Hypothalamus (tissue), 51 donors: ENCODE data around the gene BOLA3.
"Not testable (repeated sequence)": the region's sequence is repeated elsewhere in the genome, so short reads cannot be mapped to it uniquely, and the experiment has no call there.

Source experiments
- DNase-seq, 51 donors: peaks; one replicate each; lab custom pipeline; 2025; lab: John Stamatoyannopoulos, UW

The BOLA3 gene

GRCh38 chr2:74147727-74148456 is at the start of gene BOLA3:
BOLA3 (minus strand) TSS chr2:74147912; CDS start chr2:74147874, 38 bp downstream.
- peak in 50 of 51 donors; percentile 19 to 91 (median 73) for DNase-seq

GRCh38 chr2:74197049-74197448 is 49.3 kb upstream of the BOLA3 start:
- no peak for DNase-seq

DNA sequence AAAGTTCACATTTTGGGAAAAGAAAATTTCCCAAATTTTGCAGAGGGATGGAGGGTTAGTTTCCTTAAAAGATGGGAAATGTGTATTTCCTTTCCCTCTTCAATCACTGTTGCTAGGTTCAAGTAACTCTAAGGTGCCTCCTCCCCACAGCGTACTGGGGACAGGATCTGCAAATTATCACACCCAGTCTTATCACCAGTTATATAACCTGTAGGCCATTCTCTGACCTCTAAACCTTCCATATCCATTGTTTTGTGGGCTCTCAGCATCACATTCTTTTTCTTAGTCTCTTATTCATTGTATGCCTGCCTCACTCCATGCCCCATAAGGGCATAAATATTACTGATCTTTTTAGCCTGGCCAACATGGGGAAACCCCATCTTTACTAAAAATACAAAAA is 47.1 kb upstream of the BOLA3 start:
- DNase-seq, result no peak

DNA sequence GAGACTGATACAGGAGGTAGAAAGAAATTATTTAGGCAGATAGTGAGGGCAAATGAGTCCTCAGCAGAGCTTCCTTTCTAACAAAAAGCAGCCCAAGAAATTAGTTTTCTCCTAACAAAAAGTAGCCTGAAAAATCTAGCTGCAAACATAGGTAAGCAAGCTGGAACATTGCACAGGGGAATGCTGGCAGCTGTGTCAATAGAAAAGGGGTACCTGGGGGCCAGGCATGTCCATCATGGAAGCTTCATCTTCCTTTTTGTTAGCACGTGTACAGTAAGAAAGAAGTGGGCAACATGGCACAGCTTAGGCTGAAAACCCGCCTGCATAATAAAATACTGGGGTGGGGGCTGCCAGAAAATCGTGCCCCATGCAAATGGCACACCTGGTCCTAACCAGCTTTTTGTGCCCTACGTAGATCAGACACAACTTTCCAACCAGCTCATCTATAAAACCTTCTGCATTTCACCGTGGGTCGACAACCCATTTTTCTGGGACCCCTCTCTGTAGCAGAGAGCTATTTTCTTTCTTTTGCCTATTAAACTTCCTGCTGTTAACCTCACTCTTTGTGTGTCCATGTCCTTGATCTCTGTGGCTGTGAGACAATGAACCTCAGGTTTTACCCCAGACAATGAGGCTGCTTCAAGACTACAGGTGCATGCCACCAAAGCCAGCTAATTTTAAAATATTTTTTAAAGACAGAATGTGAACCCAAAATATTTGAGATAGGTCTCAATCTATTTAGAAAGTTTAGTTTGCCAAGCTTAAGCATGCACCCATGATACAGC is 44.1 kb upstream of the BOLA3 start:
- no peak for DNase-seq

DNA sequence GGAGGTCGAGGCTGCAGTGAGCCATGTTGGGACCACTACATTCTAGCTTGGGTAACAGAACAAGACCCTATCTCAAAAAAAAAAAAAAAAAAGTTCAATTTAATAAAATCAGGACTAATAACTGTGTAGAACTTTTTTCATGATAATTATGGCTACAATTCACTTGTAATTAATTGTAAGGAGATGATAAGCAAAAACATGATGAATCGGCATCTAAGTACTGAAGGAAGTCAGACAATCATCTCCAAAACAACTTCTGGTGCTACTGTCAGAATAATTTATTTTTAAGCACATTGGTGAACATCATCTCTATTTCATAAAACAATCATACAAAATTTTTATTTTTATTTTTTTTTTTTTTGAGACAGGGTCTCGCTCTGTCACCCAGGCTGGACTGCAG is 41.0 kb upstream of the BOLA3 start:
- DNase-seq, result no peak

GRCh38 chr2:74188018-74188601 is 40.4 kb upstream of the BOLA3 start:
- no peak for DNase-seq

GRCh38 chr2:74186706-74187105 is 39.0 kb upstream of the BOLA3 start:
- DNase-seq, result not testable (repeated sequence)

- peak in 4 of 51 donors; percentile 14 to 19 (median 18) for DNase-seq
These were observed 38.3 kb upstream of the BOLA3 start for GRCh38 chr2:74186038-74186437.

DNA sequence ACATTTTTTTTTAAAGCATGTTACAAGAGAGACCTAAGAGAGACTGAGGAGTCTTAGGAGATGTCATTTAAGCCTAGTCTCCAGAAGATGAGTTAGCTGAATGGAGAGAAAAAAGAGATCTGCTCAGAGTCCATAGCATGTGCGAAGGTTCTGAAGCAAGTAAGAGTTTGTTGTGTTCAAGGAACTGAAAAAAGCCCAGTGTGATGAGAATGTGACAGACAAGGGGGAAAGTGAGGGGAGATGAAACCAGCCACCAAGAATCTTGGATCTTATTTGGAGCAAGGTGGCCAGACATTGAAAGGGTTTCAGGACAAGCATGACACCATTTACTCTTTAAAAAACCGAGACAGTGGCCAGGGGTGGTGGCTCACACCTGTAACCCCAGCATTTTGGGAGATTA is 36.2 kb upstream of the BOLA3 start:
- no peak for DNase-seq

GRCh38 chr2:74181739-74182138 is 34.0 kb upstream of the BOLA3 start:
- DNase-seq, result peak in 22 of 51 donors; percentile 5 to 41 (median 20)

DNA sequence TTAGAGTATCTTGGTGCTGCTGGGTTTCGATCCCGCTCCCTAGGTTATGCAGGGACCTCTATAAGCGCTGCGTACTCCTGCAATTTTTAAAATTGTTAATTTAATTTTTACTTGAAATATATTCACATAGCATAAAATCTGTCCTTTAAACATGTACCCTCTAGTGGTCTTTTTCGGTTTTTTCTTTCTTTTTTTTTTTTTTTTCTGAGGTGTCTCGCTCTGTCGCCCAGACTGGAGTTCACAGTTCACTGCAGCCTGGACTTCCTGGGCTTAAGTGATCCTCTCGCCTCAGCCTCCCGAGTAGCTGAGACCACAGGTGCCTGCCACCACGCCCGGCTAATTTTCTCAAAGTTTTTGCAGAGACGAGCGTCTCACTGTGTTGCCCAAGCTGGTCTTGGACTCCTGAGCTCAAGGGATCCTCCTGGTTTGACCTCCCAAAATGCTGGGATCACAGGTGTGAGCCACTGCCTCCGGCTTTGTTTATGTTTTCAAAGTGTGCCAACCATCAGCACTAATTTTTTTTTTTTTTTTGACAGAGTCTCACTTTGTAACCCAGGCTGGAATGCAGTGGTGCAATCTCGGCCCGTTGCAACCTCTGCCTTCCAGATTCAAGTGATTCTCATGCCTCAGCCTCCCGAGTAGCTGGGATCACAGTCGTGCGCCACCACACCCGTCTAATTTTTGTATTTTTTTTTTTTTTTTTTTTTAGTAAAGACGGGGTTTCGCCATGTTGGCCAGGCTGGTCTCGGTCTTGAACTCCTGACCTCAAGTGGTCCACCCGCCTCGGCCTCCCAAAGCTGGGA is 31.6 kb upstream of the BOLA3 start:
- DNase-seq, result no peak

DNA sequence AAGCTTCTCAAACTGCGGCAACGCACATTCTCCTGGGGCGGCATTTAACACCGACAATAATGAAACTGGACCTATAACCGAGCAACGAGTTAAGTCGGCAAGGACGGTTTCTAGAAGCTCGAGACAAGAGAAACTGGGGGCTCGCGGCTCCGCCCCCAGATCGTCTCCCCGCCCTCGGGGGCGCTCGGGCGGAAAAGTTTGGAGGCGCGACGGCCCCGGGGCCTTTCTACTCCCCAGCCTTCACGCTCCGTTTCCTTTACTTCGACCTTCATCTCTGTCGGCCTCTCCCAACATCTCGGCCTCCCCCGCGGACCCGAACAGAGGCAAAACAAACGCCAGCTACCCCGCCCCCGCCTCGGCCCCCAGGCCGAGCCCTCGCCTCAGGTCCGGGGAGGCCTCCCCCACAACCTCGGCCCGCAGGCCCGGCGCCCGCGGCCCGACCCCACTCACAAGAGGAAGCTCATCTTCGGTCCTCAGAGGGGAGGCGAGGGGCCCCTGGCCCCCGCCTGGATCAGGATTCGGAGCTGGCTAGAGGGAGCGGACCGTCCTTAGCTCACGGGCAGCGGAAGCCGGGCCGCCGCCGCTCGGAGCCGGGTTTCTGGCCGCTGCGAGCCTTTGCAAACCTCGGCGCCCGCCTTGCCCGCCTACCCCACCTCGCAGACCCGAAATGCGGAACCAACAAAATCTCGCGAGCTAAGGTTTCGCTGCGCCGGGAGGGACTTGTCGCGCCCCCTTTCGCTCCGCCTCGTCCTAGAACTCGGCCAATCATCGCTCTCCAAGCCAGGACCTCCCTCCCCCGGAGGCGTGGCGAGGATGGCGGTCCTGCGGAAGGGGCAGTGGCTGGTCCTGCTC is 30.7 kb upstream of the BOLA3 start, which contains the start of gene MOB1A:
MOB1A (minus strand) TSS at position 669 of the 852 bp plus-strand sequence; CDS start at position 464, 205 bp downstream.
- peak; percentile 71 to 99 (median 94) for DNase-seq

GRCh38 chr2:74177696-74178095 is 30.0 kb upstream of the BOLA3 start:
- DNase-seq, result no peak

- no peak for DNase-seq
These were observed 27.2 kb upstream of the BOLA3 start for GRCh38 chr2:74174909-74175308.

- no peak for DNase-seq
These were observed 21.0 kb upstream of the BOLA3 start for GRCh38 chr2:74168739-74169138.

DNA sequence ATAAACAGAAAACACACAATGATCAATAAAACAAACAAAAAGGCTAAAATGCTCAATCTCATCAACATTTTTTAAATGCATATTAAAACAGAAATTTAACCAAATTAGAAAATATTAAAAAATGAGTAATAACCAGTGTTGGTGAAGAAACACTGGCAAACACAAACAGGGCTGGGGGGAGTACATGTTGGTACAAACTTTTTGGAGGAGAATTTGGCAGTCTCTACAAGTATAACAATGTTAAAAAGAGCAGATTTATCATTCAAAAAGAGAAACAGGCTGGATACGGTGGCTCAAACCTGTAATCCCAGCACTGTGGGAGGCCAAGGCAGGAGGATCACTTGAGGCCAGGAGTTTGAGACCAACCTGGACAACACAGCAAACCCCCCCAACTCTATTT is 17.0 kb upstream of the BOLA3 start:
- no peak for DNase-seq

GRCh38 chr2:74162951-74163350 is 15.2 kb upstream of the BOLA3 start:
- no peak for DNase-seq

- no peak for DNase-seq
These were observed 8.1 kb upstream of the BOLA3 start for GRCh38 chr2:74155830-74156229.

DNA sequence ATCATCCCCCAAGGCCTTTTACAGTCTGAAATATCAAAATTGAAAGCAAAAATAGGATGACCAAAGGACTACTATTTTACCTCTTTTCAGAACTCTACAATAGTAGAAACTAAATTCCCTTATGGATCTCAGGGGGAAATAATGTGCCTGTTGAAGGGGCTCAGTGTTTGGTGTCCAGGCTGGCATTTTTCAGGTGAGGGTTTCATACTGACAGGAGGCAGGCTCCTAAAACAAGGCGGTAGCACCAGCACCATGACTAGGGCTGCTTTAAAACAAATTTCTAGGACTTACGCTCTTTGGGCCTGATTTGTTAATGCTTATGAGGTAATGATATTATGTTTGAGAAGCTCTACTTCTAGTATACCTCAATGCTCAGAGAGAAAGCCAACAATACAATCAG is 5.2 kb upstream of the BOLA3 start:
- DNase-seq, result no peak
